ENCODE measurements around the gene CSNK1E. TPM values are rescaled to one million over a fixed set of nuclear protein-coding genes. Genes with fewer than 3 reads are reported as not detected.

The CSNK1E gene
- total RNA-seq = 176 and 197 TPM in 2 replicates

DNA sequence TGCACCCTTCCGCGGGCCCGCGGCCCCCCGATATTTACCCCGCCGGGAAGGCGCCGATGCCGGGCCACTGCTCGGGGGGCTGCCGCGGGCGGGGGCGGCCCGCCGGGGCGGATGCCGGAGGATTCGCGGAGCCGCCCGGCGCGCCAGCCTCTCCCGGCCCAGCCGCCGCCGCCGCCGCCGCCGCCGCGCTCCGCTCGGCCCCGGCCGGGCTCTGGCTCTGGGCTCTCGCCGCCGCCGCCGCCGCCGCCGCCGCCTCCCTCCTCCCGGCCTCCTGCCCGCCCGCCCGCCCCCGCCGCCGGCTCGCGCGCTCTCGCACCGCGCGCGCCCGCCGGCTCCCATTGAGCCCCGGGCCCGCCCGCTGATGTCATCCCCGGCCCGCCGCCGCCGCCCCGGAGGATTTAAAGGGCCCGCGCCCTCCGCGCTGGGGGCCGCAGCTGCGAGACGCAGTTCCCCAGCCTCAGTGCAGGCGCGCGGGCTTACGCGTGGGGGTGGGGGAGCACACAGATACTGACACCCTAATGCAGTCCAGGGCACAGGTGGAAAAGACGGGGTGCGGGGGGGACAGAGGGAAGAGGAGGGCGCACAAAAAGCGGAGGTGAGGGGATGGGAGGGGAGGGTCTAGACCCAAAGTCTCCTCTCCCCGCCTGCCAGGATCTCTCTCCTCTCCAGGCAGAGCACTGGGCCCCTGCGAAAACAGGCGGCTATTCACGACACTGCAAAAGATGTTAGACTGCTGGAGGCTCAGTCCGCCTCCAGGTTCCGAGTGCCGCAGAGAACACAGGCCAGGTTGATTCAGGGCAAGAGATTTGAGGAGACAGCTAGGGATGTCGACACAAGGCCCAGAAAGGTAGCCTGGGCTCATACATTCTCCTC lies at the start of gene CSNK1E:
Gene CSNK1E, minus strand, starts transcription at position 312 of the 873 bp plus-strand sequence. CDS start 3,276 bp downstream, outside the sequence.

DNA sequence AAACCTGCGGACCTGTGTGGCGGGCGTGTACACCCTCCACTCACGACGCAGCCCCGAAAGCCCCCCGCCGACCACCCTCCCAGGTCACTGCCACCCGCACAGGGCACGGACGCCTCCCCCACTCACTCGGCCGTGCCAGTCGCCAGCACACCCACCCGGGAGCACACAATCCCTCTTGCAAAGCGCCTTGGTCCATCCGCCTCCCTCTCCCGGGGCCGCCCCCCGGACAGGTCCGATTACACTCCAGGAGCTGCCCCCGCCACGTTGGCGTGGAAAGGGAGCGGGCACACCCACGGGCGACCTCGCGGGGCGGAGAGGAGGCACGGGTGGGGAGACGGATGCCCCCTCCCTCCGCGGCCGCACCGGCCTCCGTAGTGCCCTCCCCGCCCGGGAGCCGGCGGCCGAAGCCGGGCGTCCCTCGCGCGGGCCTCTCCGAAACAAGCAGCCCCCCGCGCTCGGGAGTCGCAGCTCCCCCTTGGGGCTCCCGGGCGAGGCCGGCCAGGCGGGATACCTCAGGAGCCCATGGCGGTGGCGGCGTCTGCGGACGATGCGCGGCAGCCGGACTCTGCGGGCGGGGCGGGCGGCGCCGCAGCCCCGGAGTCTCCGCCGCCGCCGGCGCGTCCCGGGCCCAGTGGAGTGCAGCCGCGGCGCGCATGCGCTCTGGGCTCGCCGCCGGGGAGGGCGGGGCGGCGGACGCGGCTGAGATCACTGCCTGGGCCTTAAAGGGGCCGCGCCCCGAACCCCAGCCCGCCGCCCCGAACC lies 44.7 kb downstream of the CSNK1E start, which contains the start of gene TMEM184B:
Gene TMEM184B, minus strand, starts transcription at position 638 of the 762 bp plus-strand sequence. CDS start 25,049 bp downstream, outside the sequence.

Other genes starting within 250 kb of the CSNK1E start
- 0.07 and 0.34 TPM in 2 replicates for gene SLC16A8, start 233.2 kb downstream of the CSNK1E start, total RNA-seq
- gene BAIAP2L2, start 206.7 kb downstream of the CSNK1E start, total RNA-seq = 1.0 TPM in 1 of 2 replicates, not detected in the other
- gene PLA2G6, start 135.6 kb downstream of the CSNK1E start, total RNA-seq = 8.9 and 9.3 TPM in 2 replicates
- 25.8 and 34.2 TPM in 2 replicates for gene MAFF, start 115.4 kb downstream of the CSNK1E start, total RNA-seq
- gene TMEM184B, start 44.4 kb downstream of the CSNK1E start, total RNA-seq = 15.0 and 33.0 TPM in 2 replicates
- gene KCNJ4, start 137.8 kb upstream of the CSNK1E start, total RNA-seq = not detected in 2 replicates
- gene KDELR3, start 150.7 kb upstream of the CSNK1E start, total RNA-seq = 4.0 and 9.2 TPM in 2 replicates
- gene DDX17, start 188.9 kb upstream of the CSNK1E start, total RNA-seq = 480 and 556 TPM in 2 replicates